HepG2 (cell line): ENCODE measurements around the gene MEG3. TPM values are rescaled to one million over a fixed set of nuclear protein-coding genes. Genes with fewer than 3 reads are reported as not detected.

ENCODE experiments used
- AHR ChIP-seq: IDR thresholded peaks from 2 replicates; pipeline ENCODE4 v1.6.1; 2018; ENCODE audit warnings: missing genetic modification reagents, missing compliant biosample characterization
- HNF4G ChIP-seq, 2 experiments: sonication (generic) in 1 of 2; formaldehyde crosslinking in 1 of 2; IDR thresholded peaks; 2 replicates each; pipeline versions ENCODE4 v1.4.0 to v1.6.1; 2011 to 2020; ENCODE audit warnings: borderline replicate concordance in 2 of 2, low read depth in 2 of 2, mild to moderate bottlenecking in 2 of 2, low read length in 1 of 2, missing genetic modification reagents in 1 of 2, moderate library complexity in 1 of 2
- PHF5A ChIP-seq: IDR thresholded peaks from one replicate; pipeline ENCODE4 v1.6.1; 2018; ENCODE audit warnings: low read depth, missing genetic modification reagents; ENCODE audit not compliant: unreplicated experiment
- SALL1 ChIP-seq: sonication (generic); formaldehyde crosslinking; IDR thresholded peaks from 2 replicates; pipeline ENCODE4 v1.8.0; 2022; ENCODE audit warnings: mild to moderate bottlenecking, missing genetic modification reagents
- ZC3H13 ChIP-seq: sonication (generic); formaldehyde crosslinking; IDR thresholded peaks from 2 replicates; pipeline ENCODE4 v1.8.1; 2023; ENCODE audit warnings: mild to moderate bottlenecking, missing genetic modification reagents, moderate library complexity
- ZFAT ChIP-seq: sonication (generic); formaldehyde crosslinking; conservative IDR thresholded peaks from 2 replicates; pipeline ENCODE4 v1.8.1; 2023; ENCODE audit warnings: missing genetic modification reagents, inconsistent platforms
- ZFP82 ChIP-seq: sonication (generic); formaldehyde crosslinking; IDR thresholded peaks from 2 replicates; pipeline ENCODE4 v1.5.1; 2020; ENCODE audit warnings: mild to moderate bottlenecking, missing genetic modification reagents, borderline replicate concordance
- ZNF607 ChIP-seq: sonication (generic); formaldehyde crosslinking; IDR thresholded peaks from 2 replicates; pipeline ENCODE4 v1.5.1; 2020; ENCODE audit warnings: missing genetic modification reagents, mild to moderate bottlenecking, borderline replicate concordance
- ZNF841 ChIP-seq: sonication (generic); formaldehyde crosslinking; IDR thresholded peaks from 2 replicates; pipeline ENCODE4 v1.8.1; 2023; ENCODE audit warnings: missing genetic modification reagents, borderline replicate concordance
- polyA plus RNA-seq, 8 experiments: library from polyadenylated mRNA; depleted of rRNA in 3 of 8; stranded (reverse) in 7 of 8; unstranded in 1 of 8; fragments of >200 nt; fragmentation: Illumina TruSeq in 4 of 8; extraction: Trizol in 4 of 8; gene quantifications; 2 replicates each; pipeline versions ENCODE4 v1.2.1 to v1.2.3, GENCODE V29; 2011 to 2016; ENCODE audit warnings: low read depth in 4 of 8, missing spikeins in 1 of 8, mixed read lengths in 1 of 8; ENCODE audit not compliant: insufficient read depth in 1 of 8
- total RNA-seq, 5 experiments: library from RNA; depleted of rRNA; stranded (reverse); fragments of >200 nt; fragmentation: Illumina TruSeq; extraction: Trizol; gene quantifications; 2 replicates each; pipeline ENCODE4 v1.2.3, GENCODE V29; 2016; ENCODE audit warnings: low read depth in 1 of 5
- TF ChIP-seq, protein P1 (sequence below): sonication (generic); formaldehyde crosslinking; IDR thresholded peaks from 2 replicates; pipeline ENCODE4 v1.5.1; 2020; ENCODE audit warnings: missing genetic modification reagents, mild to moderate bottlenecking, borderline replicate concordance
- TF ChIP-seq, protein P2 (sequence below): sonication (generic); formaldehyde crosslinking; IDR thresholded peaks from 2 replicates; pipeline ENCODE4 v1.4.0; 2020; ENCODE audit warnings: missing genetic modification reagents

Gene MEG3
- total and polyA plus RNA-seq, 2 of the 13 experiments (the other 11 are each of a cell fraction or from before 2014, with no cell fraction given), result 0.17 TPM; not detected in 1

DNA sequence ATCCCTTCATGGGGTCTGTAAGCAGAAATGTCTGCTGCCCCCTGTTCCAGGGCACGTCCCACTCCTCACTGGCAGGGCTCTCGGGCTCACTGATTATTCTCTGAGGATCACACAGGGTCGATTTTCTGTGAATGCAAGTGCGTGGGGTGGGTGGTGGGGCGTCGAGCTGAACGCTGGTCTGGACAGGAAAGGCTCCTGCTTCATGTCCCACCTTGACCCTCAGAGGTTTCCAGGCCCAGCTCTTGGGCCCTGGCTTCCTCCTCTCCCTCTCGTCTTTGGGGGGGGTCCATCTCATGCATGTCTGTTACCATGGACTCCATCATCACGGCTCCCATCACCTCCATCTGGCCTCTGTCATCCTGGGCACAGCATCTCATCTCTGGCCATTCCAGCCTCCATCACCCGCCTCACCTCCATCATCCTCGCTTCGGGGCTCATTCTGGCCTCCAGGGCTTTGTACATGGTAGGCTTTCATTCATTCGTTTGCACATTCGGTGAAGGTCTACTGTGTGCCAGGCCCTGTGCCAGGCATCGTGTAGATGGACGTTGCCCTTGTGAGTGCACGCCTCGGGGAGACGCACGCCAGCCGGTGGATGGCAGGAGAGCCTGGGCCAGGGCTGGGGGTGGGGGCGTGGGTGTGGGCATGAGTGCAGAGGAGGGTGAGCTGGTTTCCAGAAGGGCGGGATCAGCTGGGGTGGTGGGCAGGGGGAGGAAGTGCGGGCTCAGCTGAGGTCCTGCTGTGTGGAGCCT lies 42.9 kb downstream of the MEG3 start (continued):
- TF ChIP-seq, protein P1, sequence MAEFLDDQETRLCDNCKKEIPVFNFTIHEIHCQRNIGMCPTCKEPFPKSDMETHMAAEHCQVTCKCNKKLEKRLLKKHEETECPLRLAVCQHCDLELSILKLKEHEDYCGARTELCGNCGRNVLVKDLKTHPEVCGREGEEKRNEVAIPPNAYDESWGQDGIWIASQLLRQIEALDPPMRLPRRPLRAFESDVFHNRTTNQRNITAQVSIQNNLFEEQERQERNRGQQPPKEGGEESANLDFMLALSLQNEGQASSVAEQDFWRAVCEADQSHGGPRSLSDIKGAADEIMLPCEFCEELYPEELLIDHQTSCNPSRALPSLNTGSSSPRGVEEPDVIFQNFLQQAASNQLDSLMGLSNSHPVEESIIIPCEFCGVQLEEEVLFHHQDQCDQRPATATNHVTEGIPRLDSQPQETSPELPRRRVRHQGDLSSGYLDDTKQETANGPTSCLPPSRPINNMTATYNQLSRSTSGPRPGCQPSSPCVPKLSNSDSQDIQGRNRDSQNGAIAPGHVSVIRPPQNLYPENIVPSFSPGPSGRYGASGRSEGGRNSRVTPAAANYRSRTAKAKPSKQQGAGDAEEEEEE (CRISPR knock-in tag), result no peak
- no peak for TF ChIP-seq ZNF607
- TF ChIP-seq, protein P2, sequence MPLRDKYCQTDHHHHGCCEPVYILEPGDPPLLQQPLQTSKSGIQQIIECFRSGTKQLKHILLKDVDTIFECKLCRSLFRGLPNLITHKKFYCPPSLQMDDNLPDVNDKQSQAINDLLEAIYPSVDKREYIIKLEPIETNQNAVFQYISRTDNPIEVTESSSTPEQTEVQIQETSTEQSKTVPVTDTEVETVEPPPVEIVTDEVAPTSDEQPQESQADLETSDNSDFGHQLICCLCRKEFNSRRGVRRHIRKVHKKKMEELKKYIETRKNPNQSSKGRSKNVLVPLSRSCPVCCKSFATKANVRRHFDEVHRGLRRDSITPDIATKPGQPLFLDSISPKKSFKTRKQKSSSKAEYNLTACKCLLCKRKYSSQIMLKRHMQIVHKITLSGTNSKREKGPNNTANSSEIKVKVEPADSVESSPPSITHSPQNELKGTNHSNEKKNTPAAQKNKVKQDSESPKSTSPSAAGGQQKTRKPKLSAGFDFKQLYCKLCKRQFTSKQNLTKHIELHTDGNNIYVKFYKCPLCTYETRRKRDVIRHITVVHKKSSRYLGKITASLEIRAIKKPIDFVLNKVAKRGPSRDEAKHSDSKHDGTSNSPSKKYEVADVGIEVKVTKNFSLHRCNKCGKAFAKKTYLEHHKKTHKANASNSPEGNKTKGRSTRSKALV (CRISPR knock-in tag), result no peak
- no peak for TF ChIP-seq ZFP82
- no peak for TF ChIP-seq ZNF841 (CRISPR knock-in tag)
- no peak for TF ChIP-seq ZC3H13 (CRISPR knock-in tag)
- no peak for TF ChIP-seq AHR
- no peak for TF ChIP-seq SALL1 (CRISPR knock-in tag)
- TF ChIP-seq ZFAT (CRISPR knock-in tag), result no peak
- TF ChIP-seq PHF5A (CRISPR knock-in tag), result no peak
- no peak for TF ChIP-seq HNF4G (IDR thresholded peaks at IDR 0.05; ENCODE audit: borderline replicate concordance, low read depth, low read length)
- no peak for TF ChIP-seq HNF4G (CRISPR knock-in tag; IDR thresholded peaks at IDR 0.05; ENCODE audit: borderline replicate concordance, low read depth)
- TF ChIP-seq, all 625 proteins: peak for 0
